GM21367 (cell line): Measurements from ENCODE around the gene PCNA.
"Not testable (repeated sequence)": the region's sequence is repeated elsewhere in the genome, so short reads cannot be mapped to it uniquely, and the experiment has no call there.

ENCODE experiments used
- ATAC-seq: cut with Tn5 transposase; IDR thresholded peaks from one replicate; pipeline ENCODE4 v1.9.1; 2021; ENCODE audit not compliant: unreplicated experiment

Gene PCNA

GRCh38 chr20:5099909-5100308 is 19.8 kb downstream of the PCNA start:
- ATAC-seq: not testable (repeated sequence)

DNA sequence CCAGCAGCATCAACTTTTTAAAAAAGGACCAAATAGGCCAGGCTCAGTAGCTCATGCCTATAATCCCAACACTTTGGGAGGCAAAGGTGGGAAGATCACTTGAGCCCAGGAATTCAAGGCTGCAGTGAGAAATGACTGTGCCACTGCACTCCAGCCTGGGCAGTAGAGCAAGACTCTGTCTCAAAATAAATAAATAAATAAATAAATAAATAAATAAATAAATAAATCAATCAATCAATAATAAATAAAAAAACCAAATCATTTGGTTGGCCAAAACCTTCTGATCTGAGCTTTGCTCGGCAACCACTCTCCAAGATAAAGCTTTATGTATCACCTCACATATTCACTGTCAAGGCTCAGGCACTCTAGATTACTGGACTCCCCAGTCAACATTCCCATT is 20.7 kb downstream of the PCNA start:
- not testable (repeated sequence) for ATAC-seq

- ATAC-seq: no peak
These were observed 23.3 kb downstream of the PCNA start for GRCh38 chr20:5096463-5096862.

GRCh38 chr20:5095931-5096330 is 23.8 kb downstream of the PCNA start:
- ATAC-seq: no peak

GRCh38 chr20:5095454-5095853 is 24.3 kb downstream of the PCNA start:
- ATAC-seq: no peak

DNA sequence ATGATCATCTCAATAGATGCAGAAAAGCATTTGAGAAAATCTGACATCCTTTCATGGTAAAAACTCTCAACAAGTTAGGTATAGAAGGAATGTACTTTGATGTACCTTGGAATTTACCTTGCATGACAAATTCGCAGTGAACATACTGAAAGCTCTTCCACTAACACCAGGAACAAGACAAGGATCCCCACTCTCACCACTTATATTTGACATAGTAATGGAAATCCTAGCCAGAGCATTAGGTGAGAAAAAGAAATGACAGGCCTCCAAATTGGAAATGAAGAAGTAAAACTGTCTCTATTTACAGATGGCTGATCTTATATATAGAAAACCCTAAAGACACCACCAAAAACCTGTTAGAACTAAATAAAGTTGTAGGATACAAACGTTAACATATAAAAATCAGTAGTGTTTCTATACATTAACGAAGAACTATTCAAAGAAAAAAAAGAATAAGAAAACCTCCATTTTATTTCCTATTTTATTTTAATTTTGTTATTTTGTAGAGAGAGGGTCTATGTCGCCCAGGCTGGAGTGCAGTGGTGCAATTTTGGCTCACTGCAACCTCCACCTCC is 26.9 kb downstream of the PCNA start:
- no peak for ATAC-seq

- no peak for ATAC-seq
These were observed 27.9 kb downstream of the PCNA start for GRCh38 chr20:5091902-5092301.

DNA sequence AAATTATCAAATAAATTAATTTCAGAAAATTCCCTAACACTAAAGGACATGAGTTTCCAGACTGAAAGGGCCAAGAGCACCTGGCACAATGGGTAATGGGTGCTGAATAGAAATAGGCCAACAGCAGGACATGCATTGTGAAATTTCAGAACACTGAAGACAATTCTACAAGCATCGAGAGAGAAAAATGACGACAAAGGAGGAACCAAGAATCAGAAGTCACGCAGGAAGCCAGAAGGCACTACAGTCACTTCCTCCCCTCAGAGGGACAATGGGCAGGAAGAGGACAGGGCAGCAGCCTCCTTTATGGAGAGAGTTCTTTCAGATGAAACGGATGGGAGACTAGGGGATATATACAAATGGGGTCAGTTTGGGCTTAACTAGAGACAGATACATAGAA is 29.6 kb downstream of the PCNA start:
- peak; percentile 71 for ATAC-seq

- no peak for ATAC-seq
These were observed 31.1 kb downstream of the PCNA start for GRCh38 chr20:5088688-5089087.

DNA sequence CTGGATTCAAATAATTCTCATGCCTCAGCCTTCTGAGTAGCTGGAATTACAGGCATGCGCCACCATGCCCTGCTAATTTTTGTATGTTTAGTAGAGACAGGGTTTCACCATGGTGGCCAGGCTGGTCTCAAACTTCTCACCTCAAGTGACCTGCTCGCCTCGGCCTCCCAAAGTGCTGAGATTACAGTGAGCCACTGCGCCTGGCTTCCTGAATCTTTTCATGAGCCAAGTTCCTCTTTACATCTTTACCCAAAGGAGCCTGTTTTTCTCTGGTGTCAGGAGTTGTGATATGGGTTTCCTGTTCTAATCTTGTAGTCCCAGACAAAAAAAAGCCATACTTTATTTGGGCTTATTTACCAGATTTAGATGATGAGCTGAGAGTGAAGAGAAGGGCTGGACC is 34.4 kb downstream of the PCNA start:
- ATAC-seq: no peak

- peak; percentile 33 for ATAC-seq
These were observed 39.3 kb downstream of the PCNA start for GRCh38 chr20:5080384-5080877.

GRCh38 chr20:5078399-5078958 is 41.3 kb downstream of the PCNA start:
- ATAC-seq: peak; percentile 96

DNA sequence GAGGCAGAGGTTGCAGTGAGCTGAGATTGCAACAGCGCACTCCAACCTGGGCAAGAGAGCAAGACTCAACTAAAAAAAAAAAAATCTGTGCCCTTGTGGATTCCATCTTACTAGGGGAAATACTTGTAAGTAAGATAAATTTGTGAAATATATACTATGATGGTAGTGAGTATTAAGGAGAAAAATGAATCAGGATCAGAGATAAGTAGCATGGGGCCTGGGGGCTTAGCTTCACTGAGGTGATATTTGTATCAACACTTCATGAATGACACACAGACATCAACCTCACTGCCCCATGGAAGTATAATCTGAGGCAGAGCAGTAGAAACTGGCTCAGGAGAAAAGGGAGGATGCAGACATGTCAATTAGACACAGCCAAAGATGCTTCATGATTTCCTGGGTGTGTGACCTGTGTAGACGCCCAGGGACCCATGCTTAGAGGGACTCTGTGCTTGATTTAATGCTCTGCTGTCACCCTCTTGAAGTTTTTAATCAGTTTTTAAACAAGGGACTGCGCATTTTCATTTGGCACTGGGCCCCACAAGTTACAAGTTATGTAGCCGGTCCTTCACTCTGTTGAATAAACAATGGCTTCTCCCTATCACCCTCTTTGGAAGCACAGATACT is 41.9 kb downstream of the PCNA start:
- ATAC-seq: no peak

DNA sequence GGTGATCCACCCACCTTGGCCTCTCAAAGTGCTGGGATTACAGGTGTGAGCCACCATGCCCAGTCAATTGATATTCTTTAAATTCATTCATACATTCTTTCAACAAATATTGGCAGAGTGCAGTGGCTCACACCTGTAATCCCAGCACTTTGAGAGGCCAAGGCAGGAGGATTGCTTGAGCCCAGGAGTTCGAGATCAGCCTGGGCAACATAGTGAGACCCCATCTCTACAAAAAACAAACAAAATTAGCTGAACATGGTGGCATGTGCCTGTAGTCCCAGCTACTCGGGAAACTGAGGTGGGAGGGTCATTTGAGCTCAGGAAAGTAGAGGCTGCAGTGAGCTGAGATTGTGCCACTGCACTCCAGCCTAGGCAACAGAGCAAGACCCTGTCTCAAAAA is 42.8 kb downstream of the PCNA start:
- ATAC-seq: not testable (repeated sequence)

GRCh38 chr20:5074232-5074674 is 45.5 kb downstream of the PCNA start:
- no peak for ATAC-seq

- ATAC-seq: no peak
These were observed 46.0 kb downstream of the PCNA start for GRCh38 chr20:5073660-5074231.

GRCh38 chr20:5072756-5073659 is 46.8 kb downstream of the PCNA start:
- ATAC-seq: no peak

GRCh38 chr20:5071942-5072341 is 47.8 kb downstream of the PCNA start:
- not testable (repeated sequence) for ATAC-seq

GRCh38 chr20:5070570-5070969 is 49.2 kb downstream of the PCNA start:
- ATAC-seq: no peak

GRCh38 chr20:5070081-5070480 is 49.7 kb downstream of the PCNA start:
- ATAC-seq: no peak

- ATAC-seq: no peak
These were observed 50.5 kb downstream of the PCNA start for GRCh38 chr20:5069141-5069806.
